ENCODE results near the gene OXA1L.
"Not testable (repeated sequence)": the region's sequence is repeated elsewhere in the genome, so short reads cannot be mapped to it uniquely, and the experiment has no call there.

The OXA1L gene

DNA sequence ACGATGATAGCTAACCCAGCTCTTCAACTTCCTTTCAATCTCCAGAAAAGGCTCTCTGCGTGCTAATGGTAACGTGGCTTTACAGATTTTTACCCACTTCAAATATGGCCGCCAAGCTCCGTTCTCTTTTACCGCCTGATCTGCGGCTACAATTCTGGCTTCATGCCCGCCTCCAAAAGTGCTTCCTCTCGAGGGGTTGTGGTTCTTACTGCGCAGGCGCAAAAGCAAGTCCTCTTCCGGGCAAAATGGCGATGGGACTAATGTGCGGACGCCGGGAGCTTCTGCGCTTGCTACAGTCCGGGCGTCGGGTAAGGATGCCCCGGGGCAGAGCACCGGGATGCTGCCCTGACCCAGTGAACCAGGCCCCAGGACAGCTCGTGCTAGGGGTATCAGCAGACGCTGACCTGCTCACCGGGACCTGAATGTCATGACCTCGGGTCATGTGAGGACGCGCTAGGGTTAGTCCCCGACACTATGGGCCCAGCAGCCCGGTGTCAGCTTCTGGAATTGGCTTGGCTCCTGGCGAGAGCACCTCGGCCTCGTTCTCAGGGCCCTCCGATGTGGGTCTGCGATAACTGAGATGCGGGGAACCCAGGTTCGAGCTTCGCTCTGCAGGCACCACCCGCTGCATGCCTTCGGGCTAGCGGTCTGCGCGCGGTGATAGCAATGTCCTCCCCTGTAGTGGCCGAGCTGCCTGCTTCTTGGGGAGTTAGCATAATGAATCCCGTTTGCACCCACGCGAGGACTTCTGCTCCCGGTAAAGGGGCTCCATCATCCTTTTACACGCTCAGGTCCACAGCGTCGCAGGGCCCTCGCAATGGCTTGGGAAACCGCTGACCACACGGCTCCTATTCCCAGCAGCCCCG lies at the start of gene OXA1L:
Gene OXA1L (plus strand): TSS at position 232 of the 866 bp plus-strand sequence. CDS start 14 bp downstream, at position 246.
- FAIRE-seq (no peak), DNase-seq (ENCODE audit: insufficient read length, low spot score) (peak; percentile 85)

DNA sequence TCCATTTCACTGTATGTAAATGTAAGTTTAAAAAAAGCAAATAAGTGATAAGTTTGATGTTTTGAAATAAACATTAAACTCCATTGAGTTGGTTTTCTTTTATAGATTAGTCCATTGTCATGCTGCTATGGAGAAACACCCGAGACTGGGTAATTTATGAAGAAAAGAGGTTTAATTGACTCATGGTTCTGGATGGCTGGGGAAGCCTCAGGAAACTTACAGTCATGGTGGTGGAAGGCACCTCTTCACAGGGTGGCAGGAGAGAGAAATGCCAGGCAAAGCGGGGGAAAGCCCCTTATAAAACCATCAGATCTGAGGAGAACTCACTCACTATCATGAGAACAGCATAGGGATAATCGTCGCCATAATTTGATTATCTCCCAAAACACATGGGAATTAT lies 48.4 kb upstream of the OXA1L start:
- FAIRE-seq, result no peak

DNA sequence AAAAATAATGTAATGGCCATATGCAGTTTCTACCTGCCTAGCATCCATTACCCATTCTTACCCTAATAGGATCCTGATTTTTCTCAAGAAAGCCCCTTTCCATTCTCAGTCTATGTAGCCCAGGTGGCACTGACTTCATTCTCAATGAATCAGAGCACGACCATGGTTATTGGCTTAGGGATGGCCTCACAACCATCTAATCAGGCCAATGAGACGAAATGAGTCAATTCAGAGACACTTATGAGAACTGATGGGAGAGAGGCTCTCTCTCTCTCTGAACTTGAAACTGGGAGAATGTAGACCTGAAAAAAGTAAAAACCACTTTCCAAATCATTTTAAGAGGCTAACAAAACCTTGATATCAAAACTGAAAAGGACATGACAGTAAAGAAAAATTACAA lies 45.3 kb upstream of the OXA1L start:
- no peak for DNase-seq (ENCODE audit: insufficient read length, low spot score)
- FAIRE-seq, result no peak

More for the DNA sequence above, 48.4 kb upstream of the OXA1L start:
- no peak for DNase-seq (ENCODE audit: insufficient read length, low spot score)

DNA sequence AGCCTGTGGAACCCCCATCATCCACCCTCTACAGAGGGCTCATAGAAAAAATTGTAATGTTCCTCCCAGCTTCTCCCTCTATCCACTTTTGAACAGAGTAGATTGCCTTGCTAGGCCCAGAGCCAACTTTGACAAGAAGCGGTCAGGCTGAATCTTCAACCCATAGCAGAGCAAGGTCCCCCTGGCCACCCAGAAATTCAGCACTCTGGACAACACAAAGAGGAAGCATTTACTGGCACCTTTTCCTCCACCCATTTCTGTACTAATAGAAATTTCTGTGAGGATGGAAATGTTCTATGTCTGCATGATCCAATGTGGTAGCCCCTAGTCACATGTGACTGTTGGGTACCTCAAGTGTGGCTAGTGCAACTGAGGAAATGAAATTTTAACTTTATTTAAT lies 42.7 kb upstream of the OXA1L start:
- FAIRE-seq (no peak), DNase-seq (ENCODE audit: insufficient read length, low spot score) (no peak)

- not testable (repeated sequence) for DNase-seq (ENCODE audit: insufficient read length, low spot score); FAIRE-seq
These were observed 41.6 kb upstream of the OXA1L start for GRCh38 chr14:22724847-22725246.

GRCh38 chr14:22725374-22725773 lies 41.1 kb upstream of the OXA1L start:
- not testable (repeated sequence) for FAIRE-seq; DNase-seq (ENCODE audit: insufficient read length, low spot score)

DNA sequence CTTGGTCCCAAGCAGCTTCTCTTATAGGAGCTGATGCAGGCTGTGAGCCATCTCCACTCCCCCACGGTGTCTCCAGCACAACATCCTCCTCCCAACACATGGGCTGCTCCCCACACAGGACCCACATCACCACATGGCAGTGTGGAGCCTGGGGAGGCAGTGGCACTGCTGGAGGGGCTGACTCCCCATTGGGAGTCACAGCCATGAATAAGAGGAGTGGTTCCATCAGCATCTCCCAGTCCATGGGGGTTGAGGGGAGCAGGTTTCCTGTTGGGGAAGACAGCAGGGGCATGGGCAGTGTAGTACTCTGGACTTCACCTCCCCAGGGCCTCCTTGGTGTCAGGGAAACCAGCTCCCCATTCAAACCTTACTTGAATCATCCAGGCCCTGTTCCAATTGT lies 40.5 kb upstream of the OXA1L start:
- DNase-seq (ENCODE audit: insufficient read length, low spot score) (no peak), FAIRE-seq (no peak)

GRCh38 chr14:22732062-22732461 lies 34.4 kb upstream of the OXA1L start:
- not testable (repeated sequence) for FAIRE-seq; DNase-seq (ENCODE audit: insufficient read length, low spot score)

DNA sequence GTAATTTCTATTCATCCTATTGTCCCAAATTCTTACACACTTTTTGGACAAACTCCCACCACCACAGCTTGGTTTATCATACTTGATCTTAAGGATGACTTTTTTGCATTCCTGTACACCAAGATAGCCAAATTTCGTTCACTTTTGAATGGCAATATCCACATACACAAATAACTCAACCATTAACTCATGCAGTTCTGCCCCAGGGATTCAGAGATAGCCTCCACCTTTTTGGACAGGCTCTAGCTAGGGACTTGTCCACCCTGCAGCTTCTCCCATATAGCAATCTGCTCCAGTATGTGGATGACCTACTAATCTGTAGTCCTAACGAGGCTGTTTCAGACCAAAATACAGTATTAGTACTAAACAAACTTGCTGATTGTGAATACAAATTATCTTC lies 32.7 kb upstream of the OXA1L start:
- no peak for FAIRE-seq
- DNase-seq (ENCODE audit: insufficient read length, low spot score), result no peak

- FAIRE-seq (no peak), DNase-seq (ENCODE audit: insufficient read length, low spot score) (no peak)
These were observed 31.4 kb upstream of the OXA1L start for GRCh38 chr14:22735096-22735495.

DNA sequence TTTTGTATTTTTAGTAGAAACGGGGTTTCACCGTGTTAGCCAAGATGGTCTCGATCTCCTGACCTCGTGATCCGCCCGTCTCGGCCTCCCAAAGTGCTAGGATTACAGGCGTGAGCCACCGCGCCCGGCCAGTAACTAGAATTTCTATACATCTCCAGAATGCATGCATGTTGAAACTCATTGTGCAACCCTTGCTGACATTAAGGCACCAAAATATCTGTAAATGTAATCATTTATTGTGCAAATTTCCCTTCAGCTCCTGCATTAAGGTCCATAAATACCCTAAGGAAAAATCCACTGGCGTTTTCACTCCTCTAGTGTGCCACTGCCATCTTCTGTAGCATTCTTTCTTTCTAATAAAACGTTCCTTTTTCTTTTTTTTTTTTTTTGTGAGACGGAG lies 30.1 kb upstream of the OXA1L start:
- DNase-seq (ENCODE audit: insufficient read length, low spot score); FAIRE-seq: not testable (repeated sequence)

DNA sequence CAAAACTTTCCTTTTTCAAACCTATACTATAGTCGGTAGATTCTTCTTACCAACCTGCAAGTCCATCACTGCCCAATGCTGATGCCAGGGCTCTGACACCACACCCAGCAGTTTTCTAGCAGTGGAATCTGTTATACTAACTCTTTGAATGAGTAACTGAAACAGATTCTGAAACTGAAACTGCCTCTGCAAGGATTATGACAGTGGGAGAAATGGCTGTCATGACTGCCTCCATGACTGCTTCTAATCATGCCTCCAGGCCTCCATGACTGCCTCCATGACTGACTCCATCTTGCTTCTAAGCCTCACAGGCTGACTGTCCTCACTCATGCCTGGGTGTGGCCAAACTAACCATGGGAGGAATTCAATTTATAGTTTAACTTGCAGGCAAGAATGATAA lies 29.4 kb upstream of the OXA1L start:
- DNase-seq (ENCODE audit: insufficient read length, low spot score) (no peak), FAIRE-seq (no peak)

GRCh38 chr14:22739423-22739822 lies 27.1 kb upstream of the OXA1L start:
- DNase-seq (ENCODE audit: insufficient read length, low spot score) (no peak), FAIRE-seq (no peak)

- DNase-seq (ENCODE audit: insufficient read length, low spot score) (no peak), FAIRE-seq (no peak)
These were observed 26.5 kb upstream of the OXA1L start for GRCh38 chr14:22740020-22740419.

GRCh38 chr14:22747769-22748168 lies 18.7 kb upstream of the OXA1L start:
- FAIRE-seq, result no peak
- DNase-seq (ENCODE audit: insufficient read length, low spot score), result no peak

- DNase-seq (ENCODE audit: insufficient read length, low spot score), result no peak
- no peak for FAIRE-seq
These were observed 18.3 kb upstream of the OXA1L start for GRCh38 chr14:22748206-22748605.

DNA sequence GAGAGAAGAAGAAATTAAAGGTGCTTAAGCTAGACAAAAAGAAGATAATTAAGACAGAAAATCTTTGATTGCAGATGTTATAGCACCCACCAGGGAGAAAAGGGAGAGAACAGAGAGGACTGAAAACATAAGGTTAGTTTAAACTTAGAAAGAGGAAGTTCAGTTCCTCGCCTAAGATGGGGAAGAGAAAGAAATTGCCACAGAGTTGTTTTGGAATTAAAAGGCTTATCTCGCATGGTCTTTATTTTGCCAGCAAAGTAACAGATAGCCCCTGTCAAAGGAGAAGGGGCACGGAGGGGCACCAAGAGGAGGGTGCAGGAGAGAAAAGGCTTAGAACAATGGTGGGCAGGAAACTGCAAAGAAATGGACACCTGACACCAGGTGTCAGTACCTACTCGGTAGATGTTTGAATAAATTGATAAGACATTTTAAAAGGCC lies 17.8 kb upstream of the OXA1L start:
- FAIRE-seq, result no peak
- DNase-seq (ENCODE audit: insufficient read length, low spot score), result no peak

DNA sequence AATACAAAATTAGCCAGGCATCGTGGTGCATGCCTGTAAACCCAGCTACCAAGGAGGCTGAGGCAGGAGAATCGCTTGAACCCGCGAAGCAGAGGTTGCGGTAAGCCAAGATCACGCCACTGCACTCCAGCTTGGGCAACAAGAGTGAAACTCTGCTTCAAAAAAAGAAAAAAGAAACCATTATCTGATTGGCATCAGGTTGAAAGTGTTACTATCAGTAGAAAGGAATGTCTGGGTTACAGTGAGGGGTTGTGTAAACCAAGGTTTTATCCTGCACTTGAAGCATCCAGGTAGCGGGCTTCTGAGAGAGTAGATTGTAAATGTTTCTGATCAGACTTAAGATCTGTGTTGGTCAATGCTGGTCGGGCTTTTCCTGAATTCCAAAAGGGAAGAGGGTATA lies 14.1 kb upstream of the OXA1L start:
- no peak for DNase-seq (ENCODE audit: insufficient read length, low spot score)
- FAIRE-seq, result no peak

DNA sequence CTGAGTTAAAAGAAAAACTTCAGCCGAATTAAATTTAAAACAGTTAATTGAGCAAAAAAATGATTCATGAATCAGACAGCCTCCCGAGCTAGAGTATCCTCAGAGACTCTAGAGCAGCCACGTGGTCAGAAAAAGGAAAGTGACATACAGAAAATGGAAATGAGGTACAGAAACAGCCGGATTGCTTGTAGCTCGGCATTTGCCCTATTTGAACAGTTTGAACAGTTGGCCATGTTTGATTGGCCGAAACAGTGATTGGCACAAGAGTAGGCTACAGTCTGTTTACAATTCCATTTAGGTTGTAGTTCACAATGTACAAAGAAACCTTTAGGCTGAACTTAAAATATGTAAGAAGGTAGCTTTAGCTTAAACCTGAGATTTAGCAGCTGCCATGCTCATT lies 12.9 kb upstream of the OXA1L start:
- no peak for DNase-seq (ENCODE audit: insufficient read length, low spot score)
- FAIRE-seq, result no peak

GRCh38 chr14:22757972-22758650 lies 8.4 kb upstream of the OXA1L start:
- FAIRE-seq; DNase-seq (ENCODE audit: insufficient read length, low spot score): not testable (repeated sequence)

- FAIRE-seq, result no peak
- no peak for DNase-seq (ENCODE audit: insufficient read length, low spot score)
These were observed 4.8 kb upstream of the OXA1L start for GRCh38 chr14:22761734-22762133.

DNA sequence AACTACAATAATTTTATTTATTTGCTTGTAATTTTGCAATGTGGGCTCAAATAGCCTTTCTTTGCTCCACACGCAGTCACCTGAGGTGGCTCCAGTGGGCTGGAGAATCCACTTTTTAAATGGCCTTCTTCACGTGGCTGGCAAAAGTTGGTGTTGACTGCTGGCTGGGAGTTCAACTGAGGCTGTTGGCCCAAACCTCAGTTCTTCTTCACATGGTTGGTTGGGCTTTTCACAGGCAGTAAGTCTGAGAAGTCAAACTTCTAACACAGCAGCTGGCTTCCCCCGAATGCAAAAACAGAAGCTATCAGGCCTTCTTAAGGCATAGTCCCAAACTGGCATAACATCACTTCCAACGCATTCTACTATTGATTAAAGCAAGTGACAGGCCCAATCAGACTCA lies 2.1 kb upstream of the OXA1L start:
- DNase-seq (ENCODE audit: insufficient read length, low spot score), result no peak
- FAIRE-seq, result no peak

All from HTR-8/SVneo (cell line).